HG03280 (cell line): Measurements from ENCODE around the gene COIL.
A peak's percentile ranks its signal among the peaks of the same experiment; 100 is the strongest.
"Not testable (repeated sequence)": the region's sequence is repeated elsewhere in the genome, so short reads cannot be mapped to it uniquely, and the experiment has no call there.

Source experiments
- ATAC-seq: cut with Tn5 transposase; IDR thresholded peaks from one replicate; pipeline ENCODE4 v1.9.1; 2021; ENCODE audit warnings: mild to moderate bottlenecking, moderate library complexity; ENCODE audit not compliant: unreplicated experiment

COIL gene, protein sequence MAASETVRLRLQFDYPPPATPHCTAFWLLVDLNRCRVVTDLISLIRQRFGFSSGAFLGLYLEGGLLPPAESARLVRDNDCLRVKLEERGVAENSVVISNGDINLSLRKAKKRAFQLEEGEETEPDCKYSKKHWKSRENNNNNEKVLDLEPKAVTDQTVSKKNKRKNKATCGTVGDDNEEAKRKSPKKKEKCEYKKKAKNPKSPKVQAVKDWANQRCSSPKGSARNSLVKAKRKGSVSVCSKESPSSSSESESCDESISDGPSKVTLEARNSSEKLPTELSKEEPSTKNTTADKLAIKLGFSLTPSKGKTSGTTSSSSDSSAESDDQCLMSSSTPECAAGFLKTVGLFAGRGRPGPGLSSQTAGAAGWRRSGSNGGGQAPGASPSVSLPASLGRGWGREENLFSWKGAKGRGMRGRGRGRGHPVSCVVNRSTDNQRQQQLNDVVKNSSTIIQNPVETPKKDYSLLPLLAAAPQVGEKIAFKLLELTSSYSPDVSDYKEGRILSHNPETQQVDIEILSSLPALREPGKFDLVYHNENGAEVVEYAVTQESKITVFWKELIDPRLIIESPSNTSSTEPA

GRCh38 chr17:56960596-56961538 lies at the start of gene COIL:
Gene COIL, minus strand, starts transcription at chr17:56961050. Its CDS starts 31 bp downstream, at chr17:56961019.
- peak; percentile 95 for ATAC-seq

GRCh38 chr17:57010487-57010886 lies 49.6 kb upstream of the COIL start:
- ATAC-seq = no peak

DNA sequence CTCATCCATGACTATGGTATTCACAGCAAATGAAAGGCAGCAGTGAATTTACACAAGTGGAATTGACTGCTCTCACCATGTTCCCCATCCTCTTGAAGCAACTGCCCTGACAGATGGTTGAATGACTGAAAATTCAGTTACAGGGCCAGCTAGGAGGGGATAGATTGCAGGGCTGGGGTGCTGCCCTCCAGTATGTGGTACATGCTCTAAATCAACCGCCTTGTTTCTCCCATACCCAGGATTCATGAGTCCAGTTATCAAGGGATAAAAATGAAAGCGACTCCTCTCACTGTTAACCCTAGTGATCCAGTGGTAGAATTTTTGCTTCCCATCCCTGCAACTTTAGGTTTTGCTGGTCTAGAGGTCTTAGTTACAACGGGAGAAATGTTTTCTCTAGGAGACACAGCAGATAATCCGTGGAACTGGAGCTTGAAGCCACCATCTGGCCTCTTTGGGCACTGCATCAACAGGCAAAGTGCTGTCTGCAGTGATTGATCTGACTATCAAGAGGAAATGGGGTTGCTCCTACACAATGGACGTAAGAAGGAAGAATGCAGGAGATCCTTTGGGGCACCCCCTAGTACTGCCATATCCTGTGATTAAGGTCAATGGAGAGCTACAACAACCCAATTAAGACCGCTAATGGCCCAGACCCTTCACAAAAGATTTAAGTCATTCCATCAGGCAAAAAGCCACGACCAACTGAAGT lies 49.0 kb upstream of the COIL start:
- peak; percentile 75 for ATAC-seq

DNA sequence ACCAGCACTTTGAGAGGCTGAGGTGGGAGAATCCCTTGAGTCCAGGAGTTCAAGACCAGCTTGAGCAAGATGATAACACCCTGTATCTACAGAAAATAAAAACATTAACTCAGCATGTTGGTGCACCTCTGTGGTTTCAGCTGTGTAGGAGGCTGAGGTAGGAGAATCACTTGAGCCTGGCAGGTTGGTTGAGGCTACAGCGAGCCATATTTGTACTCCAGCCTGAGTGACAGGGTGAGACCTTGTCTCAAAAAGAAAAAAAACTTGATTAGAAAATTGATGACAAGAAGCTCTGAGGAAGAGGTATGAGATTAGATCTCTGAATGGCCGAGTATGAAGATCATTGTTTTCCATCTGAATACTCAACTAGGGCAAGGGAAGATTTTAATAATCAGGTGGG lies 48.1 kb upstream of the COIL start:
- no peak for ATAC-seq

DNA sequence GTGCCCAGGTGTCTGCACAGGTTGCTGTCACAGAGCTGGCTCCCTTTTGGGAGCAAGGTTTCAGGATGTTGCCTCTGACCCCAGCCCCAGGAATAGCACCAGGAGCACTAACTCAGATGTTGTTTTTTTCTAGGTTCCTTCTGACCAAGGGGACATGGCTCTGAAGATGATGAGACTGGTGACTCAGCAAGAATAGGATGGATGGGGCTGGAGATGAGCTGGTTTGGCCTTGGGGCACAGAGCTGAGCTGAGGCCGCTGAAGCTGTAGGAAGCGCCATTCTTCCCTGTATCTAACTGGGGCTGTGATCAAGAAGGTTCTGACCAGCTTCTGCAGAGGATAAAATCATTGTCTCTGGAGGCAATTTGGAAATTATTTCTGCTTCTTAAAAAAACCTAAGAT lies 45.2 kb upstream of the COIL start:
- ATAC-seq = no peak

GRCh38 chr17:57004944-57005579 lies 44.2 kb upstream of the COIL start:
- peak; percentile 68 for ATAC-seq

DNA sequence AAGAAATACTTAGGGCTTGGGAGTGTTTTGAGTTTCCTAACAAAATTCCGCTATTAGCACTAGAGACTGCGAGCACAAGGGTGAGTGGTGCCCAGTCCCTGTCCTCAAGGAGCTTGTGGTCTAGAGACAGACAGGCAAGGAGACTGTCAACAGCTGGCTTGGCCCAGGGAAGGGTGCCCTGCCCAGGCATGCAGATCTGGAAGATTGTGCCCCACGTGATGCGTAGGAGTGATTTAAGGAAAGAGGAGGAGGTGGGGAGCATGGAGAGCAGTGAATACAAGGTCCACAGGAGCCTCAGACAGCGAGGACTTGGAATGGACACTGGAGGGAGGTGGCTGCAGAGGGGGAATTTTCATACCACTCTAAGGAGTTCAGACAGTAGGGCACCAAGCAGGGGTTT lies 42.1 kb upstream of the COIL start:
- no peak for ATAC-seq

DNA sequence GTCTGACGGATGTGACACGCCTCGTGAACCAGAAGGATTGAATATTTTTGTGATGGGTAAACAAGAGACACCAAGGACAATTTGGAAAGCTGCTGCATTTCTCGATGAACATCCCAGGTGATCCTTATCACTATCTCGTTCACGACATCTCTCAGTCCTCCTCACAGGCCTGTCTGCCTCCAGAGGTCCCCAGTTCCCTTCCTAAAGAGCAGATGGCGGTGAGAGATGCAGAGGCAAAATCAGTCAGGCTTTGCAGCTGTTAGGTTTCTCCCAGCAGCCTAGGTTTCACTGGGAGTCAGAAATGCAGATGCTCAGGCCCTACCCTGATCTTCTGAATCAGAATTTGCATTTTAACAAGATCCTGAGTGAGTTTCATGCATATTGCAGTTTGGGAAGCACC lies 40.7 kb upstream of the COIL start:
- no peak for ATAC-seq

DNA sequence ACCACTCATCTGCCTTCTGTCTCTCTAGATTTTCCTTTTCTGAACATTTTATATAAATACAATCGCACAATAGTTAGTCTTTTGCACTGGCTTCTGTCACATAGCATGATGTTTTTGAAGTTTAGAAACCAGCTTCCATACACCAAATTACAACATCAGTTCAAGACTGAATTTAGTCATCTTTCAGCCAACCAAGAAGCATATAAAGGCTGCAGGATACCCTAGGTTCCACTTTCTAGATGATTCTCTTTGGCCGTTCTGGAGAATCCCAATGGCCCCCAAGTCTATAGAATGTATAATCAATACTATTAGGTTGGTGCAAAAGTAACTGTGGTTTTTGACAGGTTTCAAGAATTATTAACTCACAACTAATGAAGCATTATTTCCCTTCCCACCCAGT lies 36.5 kb upstream of the COIL start:
- ATAC-seq = no peak

DNA sequence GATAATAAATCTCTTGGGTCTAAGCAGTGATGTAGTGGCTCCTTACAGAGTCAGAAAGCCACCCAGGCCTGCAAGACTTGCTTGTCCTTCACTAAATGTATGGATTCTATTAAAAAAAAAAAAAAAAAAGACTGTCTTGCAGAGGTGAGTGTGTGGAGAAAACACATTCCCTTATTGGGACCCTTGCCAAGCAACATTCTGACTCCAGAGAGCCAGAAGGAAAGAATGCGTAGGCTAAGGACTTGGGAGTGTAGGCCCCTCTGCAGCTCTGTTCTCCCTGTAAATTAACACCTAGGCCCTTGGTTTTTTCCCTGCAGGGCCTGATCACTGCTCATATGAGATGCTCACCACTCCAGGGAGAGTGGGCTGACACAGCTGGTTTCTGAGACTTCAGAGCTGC lies 34.9 kb upstream of the COIL start:
- no peak for ATAC-seq

DNA sequence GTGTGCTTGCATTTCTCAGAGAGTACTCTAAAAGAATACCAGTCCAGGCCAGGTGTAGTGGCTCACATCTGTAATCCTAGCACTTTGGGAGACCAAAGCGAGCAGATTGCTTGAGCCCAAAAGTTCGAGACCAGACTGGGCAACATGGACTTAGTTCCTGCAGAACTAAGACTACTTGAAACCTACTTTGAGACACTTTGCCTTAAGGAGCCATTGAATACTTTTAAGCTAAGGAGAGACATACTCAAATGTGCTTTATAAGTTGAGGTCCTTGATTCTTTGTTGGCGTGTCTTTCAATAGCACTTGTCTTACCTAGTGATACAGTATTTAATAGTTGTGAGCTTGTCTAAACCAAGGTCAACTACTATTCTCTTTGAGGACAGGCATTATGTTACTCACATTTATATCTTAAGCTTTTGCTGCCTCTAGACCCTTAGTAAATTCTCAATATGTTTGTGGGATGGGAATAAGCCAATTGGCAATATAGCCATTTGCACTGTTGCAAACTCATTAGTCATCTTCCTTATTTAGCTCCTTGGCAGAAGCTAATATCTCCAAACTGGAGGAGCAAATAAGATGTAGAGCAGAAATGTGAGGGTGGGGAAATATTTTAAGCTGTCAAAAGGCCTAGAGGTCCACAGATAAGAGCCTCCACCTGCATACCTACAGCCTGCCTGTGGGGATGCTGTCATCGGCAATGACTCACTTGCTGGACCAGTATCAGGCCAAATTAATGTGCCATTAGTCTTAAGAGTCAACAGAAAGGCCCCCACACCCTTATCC lies 33.4 kb upstream of the COIL start:
- ATAC-seq = no peak

GRCh38 chr17:56992364-56992763 lies 31.5 kb upstream of the COIL start:
- ATAC-seq = no peak

- ATAC-seq = no peak
Measured at GRCh38 chr17:56988901-56989572, 28.2 kb upstream of the COIL start.

DNA sequence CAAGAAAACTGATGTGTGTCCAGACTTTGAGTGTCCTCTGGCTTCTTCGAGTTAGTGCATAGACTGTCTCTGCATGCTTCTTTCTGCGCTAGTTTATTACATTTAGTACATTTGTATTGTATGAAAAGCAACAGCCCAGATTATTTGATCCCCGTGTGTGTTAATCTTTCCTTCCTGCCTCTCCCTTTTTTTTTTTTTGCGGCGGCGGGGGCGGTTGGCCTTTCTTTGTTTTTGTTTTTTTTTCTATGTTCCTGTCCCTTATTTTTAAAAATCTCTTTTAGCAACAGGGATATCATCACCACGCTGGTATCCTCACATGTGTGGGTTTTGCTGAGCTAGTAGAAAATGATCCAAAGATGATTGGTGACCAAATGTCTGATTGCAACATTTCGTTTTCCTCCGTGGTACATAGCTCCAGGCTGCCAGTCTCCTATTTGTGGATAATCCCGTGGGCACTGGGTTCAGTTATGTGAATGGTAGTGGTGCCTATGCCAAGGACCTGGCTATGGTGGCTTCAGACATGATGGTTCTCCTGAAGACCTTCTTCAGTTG lies 26.5 kb upstream of the COIL start:
- ATAC-seq = no peak

DNA sequence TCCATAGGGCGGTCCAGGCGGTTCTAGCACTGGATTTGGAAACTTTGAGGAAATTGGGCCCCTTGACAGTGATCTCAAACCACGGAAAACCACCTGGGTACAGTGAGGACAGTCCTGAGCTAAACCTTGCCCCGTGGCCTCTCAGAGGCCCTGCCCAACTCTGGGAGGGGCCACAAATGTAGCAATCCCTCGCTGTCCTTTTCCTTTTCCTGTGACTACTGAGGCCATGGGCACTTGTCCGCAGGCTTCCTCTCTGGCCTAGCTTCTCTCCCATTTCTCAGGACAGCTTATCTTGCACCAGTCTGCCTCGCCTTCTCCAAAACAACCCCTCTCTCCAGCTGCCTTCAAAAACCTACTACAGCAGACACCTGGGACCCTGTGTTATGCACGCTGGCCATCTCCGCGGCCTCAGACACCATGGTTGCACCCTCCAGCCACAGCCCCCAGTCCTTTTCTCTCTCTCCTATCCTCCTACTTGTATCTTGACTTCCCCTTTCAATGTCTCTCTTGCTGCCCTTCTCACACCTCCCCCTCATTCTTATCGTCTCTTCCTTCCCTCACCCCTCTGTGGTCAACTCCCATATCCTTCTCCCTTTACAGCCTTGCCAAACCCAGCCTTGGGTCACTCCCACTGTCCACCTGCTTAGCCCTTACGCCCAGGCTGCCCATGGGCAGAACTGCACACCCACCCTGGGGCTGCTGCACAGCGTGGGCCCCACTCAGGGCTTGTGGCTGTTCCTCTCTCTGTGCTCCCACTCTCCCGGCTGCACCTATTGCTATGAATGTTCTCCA lies 24.7 kb upstream of the COIL start:
- ATAC-seq = no peak

- ATAC-seq = no peak
Measured at GRCh38 chr17:56983366-56983765, 22.5 kb upstream of the COIL start.

GRCh38 chr17:56982312-56982711 lies 21.5 kb upstream of the COIL start:
- ATAC-seq = no peak

DNA sequence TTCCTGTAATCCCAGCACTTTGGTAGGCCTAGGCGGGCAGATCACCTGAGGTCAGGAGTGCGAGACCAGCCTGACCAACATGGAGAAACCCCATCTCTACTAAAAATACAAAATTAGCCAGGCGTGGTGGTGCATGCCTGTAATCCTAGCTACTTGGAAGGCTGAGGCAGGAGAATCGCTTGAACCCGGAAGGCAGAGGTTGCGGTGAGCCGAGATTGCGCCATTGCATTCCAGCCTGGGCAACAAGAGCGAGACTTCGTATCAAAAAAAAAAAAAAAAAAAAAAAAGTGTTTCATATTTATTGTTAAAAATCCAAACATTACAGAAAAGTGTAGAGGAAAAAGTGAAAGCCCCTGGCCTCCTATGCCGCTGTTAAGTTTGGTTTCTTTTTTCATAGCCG lies 19.7 kb upstream of the COIL start:
- ATAC-seq = not testable (repeated sequence)
